PC-3 (cell line): ENCODE measurements around the gene GRK2.

Experiments used
- CTCF ChIP-seq: fragments of 300-600 bp; sonication (generic); conservative IDR thresholded peaks from 2 replicates; pipeline ENCODE4 v1.5.1; 2017; ENCODE audit warnings: antibody characterized with exemption, low read depth, mild to moderate bottlenecking, low read length
- EZH2 ChIP-seq: fragments of 300-600 bp; sonication (generic); IDR thresholded peaks from one replicate; pipeline ENCODE4 v1.6.1; 2017; ENCODE audit warnings: antibody characterized with exemption, mild to moderate bottlenecking, low read length; ENCODE audit not compliant: unreplicated experiment

- TF ChIP-seq EZH2 = no peak
- TF ChIP-seq CTCF = no peak
Measured at GRCh38 chr11:67332081-67332691, 65.9 kb downstream of the GRK2 start.
